BJ (cell line): Measurements from ENCODE around the gene ANTXR2. TPM values are rescaled to one million over a fixed set of nuclear protein-coding genes. Genes with fewer than 3 reads are reported as not detected.

ENCODE experiments used
- CTCF ChIA-PET: fragments of 350-600 bp; formaldehyde crosslinking; extraction: SDS; loops from one replicate; lab custom pipeline; 2021; ENCODE audit warnings: antibody characterized with exemption, inconsistent platforms; lab: Yijun Ruan, JAX
- POLR2A ChIA-PET: fragments of 300-600 bp; sonication (Branson Sonifier 250); formaldehyde crosslinking; extraction: SDS; loops from one replicate; lab custom pipeline; 2021; ENCODE audit warnings: antibody characterized with exemption; lab: Charles Lee
- DNase-seq: peaks from one replicate; pipeline ENCODE4 v3.0.0-alpha.2; 2011; ENCODE audit warnings: low read depth
- H3K27me3 ChIP-seq: 2 replicates; pipeline ENCODE4 v1.6.0; 2011; ENCODE audit warnings: low read length; ENCODE audit not compliant: control insufficient read depth, insufficient read depth
- H3K36me3 ChIP-seq: 2 replicates; pipeline ENCODE4 v1.5.1; 2011; ENCODE audit warnings: low read length; ENCODE audit not compliant: control insufficient read depth, insufficient read depth
- H3K4me3 ChIP-seq: 2 replicates; pipeline ENCODE4 v1.5.1; 2011; ENCODE audit warnings: low read depth, mild to moderate bottlenecking, control low read depth, low read length
- CTCF ChIP-seq: IDR thresholded peaks from 2 replicates; pipeline ENCODE4 v1.5.1; 2011; ENCODE audit warnings: low read depth, mild to moderate bottlenecking, control low read depth, inconsistent platforms, low read length, moderate library complexity; ENCODE audit not compliant: insufficient read depth
- polyA plus RNA-seq: library from polyadenylated mRNA; depleted of rRNA; stranded (reverse); fragments of >200 nt; gene quantifications from 2 replicates; pipeline ENCODE4 v1.2.3, GENCODE V29; 2011

The ANTXR2 gene
- polyA plus RNA-seq, 1 experiment: 18.9 TPM

- H3K27me3 ChIP-seq: no peaks in the 10 kb centered on the region
- ChIA-PET CTCF (no interaction called here), POLR2A (no interaction called here)
- H3K4me3 ChIP-seq: no peak overlapping the region
- peaks cover 4% of the 10 kb centered on the region for H3K36me3 ChIP-seq
- TF ChIP-seq CTCF: no peak
- DNase-seq: no peak
Measured at GRCh38 chr4:80027611-80028010, 45.4 kb downstream of the ANTXR2 start.

GRCh38 chr4:80026100-80026499 is 46.9 kb downstream of the ANTXR2 start:
- H3K27me3 ChIP-seq: no peaks in the 10 kb centered on the region
- peaks cover 4% of the 10 kb centered on the region for H3K36me3 ChIP-seq
- ChIA-PET POLR2A (no interaction called here), CTCF (no interaction called here)
- H3K4me3 ChIP-seq: no peak overlapping the region
- TF ChIP-seq CTCF: no peak
- no peak for DNase-seq

GRCh38 chr4:80024335-80024734 is 48.7 kb downstream of the ANTXR2 start:
- TF ChIP-seq CTCF: no peak
- H3K36me3 ChIP-seq: peaks cover 4% of the 10 kb centered on the region
- POLR2A ChIA-PET: no interaction called here
- CTCF ChIA-PET: no interaction called here
- no peaks in the 10 kb centered on the region for H3K27me3 ChIP-seq
- DNase-seq: no peak
- H3K4me3 ChIP-seq: no peak overlapping the region

GRCh38 chr4:80022282-80022681 is 50.7 kb downstream of the ANTXR2 start:
- DNase-seq: no peak
- Histone ChIP-seq H3K27me3 (no peaks in the 10 kb centered on the region), H3K4me3 (no peak overlapping the region), H3K36me3 (peaks cover 4% of the 10 kb centered on the region)
- ChIA-PET POLR2A (no interaction called here), CTCF (interaction anchor here (0.6 kb wide), 1 partner anchor 9 kb away, joined by 3 read pairs; no protein-coding TSS in a partner anchor)
- TF ChIP-seq CTCF: no peak

GRCh38 chr4:80017125-80017854 is 55.7 kb downstream of the ANTXR2 start:
- POLR2A ChIA-PET: no interaction called here
- H3K4me3 ChIP-seq: no peak overlapping the region
- CTCF ChIA-PET: interaction anchor here (0.9 kb wide), 1 partner anchor 55 kb away, joined by 4 read pairs; the partner anchor contains the start of gene ANTXR2
- TF ChIP-seq CTCF: no peak
- DNase-seq: peak; percentile 70
- no peaks in the 10 kb centered on the region for H3K36me3 ChIP-seq
- no peaks in the 10 kb centered on the region for H3K27me3 ChIP-seq
